Left hindlimb (tissue), 1 donor: ENCODE measurements around the gene KLHL6.

Experiments used
- DNase-seq: peaks from one replicate; pipeline ENCODE4 v3.0.0-alpha.2; 2018

Gene KLHL6

DNA sequence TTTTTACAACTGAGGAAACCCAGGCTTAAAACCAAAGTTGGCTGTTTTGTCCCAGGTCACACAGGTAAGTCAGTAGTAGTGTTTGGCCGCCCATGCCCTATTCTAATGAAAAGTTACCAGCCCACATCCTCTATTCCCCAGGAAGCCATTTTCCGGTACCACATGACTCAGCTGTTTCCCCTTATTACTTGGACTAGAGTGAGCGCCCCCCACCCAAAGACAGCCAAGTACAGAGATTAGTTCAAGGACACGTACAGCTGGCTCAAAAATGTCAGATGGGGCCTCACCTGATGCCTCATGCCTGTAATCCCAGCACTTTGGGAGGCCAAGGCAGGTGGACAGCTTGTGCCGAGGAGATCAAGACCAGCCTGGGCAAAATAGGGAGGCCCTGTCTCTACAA lies 8.5 kb upstream of the KLHL6 start:
- no peak for DNase-seq

DNA sequence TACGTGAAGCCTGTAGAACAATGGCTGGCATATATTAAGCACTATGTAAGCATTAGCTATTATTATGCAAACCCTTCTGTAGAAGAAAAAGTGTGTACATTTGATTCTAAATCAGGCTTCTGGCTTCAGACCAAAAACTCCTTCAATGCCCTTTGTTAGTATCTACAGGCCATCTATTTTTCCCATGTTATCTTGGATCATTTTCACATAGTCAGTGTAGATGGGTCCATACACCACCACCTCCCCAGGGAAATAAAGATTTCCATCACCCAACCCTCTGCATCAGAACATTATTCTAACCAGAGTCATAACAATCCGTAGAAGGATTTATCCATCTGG lies 8.0 kb upstream of the KLHL6 start:
- DNase-seq: no peak

DNA sequence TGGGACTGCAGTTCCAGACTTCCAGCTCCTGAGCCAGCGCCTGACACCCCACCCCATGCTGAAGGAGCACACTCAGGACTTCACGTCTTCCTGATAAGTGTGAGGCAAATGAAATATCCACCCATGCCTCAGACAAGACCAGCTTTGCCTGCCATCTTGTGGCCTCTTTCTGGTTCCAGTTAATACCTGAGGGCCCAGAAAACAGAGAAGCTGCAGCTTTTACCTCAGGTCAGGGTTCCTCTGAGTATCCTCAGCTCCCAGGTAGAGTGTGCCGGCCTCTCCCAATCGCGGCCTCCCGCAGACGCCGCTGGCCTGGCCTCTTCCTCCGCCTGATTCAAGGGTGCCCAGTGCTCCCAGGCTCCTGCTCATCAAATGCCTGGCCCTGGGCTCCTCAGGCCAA lies 5.1 kb upstream of the KLHL6 start:
- no peak for DNase-seq

DNA sequence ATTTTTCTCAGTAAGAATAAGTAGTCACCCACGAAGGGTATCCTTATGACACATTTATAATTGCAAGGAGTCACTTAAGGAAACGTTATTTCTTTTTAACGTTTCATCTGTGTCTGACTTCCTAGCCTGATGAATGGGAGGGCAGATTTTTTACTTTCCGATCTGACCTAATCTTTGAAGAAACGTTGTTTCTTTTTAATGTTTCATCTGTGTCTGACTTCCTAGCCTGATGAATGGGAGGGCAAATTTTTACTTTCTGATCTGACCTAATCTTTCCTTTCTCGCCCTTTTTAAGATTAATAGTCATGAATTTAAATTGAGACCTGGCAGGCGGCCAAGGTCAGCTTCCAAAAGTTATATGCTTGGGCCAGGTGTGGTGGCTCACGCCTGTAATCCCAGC lies 3.0 kb upstream of the KLHL6 start:
- no peak for DNase-seq

DNA sequence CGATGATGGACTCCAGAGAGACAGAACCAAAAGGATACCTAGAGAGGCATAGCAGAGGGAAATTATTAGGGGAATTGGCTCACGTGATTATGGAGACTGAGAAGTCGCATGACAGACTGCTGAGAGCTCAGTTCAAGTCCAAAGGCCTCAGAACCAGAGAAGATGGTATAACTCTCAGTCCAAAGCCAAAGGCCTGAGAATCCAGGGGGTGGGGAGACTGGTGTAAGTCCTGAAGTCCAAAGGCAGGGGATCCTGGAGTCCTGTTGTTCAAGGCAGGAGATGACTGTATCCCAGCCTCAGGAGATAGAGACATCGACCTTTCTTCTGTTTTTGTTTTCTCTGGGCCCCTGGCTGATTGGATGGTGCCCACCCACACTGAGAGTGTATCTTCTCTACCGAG lies 1.2 kb upstream of the KLHL6 start:
- no peak for DNase-seq

DNA sequence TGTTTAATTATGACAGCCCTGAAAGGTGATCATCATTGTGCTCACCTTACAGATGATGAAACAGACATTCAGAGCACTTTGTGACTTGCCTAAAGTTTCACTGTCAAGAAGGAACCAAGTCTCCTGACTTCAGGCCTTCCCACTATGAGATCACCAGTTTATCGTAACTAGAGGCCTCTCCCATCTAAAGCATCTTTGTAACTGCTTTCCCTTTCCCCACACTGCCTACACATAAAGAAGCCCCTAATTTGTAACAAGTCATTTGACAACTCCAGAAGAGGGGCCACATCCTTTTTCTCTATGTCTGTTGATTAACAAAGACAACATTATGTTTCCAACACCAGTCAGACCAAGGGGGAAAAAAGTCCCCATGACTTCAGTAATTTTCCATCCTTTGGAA lies 1.1 kb downstream of the KLHL6 start:
- DNase-seq: no peak

DNA sequence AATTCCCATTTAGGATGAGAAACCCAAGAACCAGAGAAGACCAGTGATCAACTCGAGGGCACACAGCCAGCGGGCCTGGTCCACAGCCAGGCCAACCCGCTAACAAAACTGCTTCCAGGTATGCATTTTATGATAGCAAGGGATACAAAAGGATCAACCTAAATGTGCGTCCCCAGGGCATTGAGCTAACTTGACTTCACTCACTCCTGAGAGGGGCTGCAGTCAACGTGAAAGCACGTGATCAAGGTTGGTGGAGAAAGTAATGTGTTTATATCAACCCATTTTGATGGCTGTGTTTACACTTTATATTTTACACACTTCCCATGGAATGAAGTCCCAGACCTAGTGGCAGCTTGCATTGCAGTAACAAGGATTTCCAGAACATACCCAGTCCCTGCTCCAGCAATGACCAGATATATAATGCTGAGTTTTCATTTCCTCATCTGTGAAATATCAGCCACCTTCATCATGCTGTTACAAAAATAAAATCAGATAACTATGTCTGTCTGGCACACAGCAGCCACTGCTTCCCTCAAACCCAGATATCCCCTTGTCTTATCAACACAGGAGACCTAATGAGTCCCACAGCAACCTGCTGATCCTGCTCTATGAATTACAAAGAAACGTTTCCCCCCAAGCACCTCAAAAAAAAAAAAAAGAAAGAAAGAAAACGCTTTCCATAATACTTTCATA lies 2.0 kb downstream of the KLHL6 start:
- DNase-seq: no peak

DNA sequence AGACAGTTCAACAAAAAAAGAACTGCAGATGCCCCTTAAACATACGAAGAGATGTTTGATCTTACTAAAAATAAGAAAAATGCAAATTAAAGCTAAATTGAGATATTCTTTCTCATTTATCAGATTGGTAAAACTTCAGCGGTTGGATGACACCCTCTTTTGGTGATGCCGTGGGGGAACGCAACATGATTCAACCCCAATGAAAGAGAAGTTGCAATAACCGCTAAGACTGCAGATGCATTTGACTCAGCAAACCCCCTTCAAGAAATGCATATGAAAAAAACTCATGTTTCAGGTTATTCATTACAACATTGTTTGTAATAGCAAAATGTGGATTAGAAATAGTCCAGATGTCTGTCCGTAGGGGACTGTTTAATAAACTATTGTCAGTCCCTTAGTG lies 3.6 kb downstream of the KLHL6 start:
- DNase-seq: no peak

DNA sequence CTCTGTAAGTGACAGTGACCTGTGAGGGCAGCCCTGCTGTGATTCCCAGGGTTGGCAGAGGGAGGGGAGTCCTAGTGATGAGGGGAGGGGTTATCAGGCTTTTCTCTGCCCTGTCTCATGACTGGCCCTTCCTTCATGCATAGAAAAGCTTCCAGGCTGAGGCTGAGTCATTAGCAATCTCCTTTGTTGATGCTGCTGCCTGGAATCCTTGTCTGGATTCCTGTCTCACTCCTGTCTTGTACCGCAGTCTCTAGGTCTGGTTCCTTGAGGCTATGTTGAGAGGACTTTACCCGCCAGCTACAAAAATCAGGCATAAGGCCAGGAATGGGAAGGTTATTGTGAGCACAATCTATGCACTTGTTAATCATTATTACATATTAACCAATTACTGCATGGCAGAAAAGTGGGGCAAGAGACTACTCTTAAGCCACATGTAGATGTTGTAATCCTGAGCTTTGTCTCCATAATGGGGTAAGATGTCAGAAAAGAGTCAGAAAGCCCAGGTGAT lies 7.2 kb downstream of the KLHL6 start:
- no peak for DNase-seq

DNA sequence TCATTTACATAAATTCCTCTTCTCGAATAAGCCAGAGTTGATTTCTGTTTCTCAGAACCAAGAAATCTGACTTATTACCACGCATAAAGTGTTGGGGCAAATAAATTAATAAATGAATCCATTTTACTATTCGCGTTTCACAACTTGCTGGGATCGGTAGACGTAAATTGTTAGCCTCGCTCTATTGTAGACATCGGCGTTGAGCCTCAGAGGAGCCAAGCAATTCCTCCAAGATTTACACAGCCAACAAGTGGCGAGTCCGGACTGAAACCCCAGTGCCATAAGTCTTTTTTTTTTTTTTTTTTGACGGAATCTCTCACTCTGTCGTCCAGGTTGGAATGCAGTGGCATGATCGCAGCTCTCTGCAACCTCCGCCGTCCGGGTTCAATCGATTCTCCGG lies 8.9 kb downstream of the KLHL6 start:
- no peak for DNase-seq

DNA sequence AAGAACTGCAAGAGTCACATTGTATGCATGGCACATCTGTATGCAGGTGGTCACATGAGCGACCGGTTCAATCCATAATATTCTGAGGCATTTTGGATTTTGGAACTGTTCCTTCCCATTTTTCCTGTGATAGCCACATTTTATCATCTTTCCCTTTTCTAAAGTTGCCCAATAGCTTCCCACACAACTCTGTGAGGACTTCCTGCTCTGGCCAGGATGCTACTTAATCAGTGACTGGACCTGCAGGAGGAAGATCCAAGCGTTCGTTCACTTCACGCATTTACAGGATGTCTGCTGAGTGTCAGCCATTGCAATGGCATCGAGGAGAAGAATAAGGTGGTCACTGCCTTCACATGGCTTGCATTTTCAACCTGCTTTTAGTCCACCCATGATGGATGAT lies 9.8 kb downstream of the KLHL6 start:
- DNase-seq: no peak

DNA sequence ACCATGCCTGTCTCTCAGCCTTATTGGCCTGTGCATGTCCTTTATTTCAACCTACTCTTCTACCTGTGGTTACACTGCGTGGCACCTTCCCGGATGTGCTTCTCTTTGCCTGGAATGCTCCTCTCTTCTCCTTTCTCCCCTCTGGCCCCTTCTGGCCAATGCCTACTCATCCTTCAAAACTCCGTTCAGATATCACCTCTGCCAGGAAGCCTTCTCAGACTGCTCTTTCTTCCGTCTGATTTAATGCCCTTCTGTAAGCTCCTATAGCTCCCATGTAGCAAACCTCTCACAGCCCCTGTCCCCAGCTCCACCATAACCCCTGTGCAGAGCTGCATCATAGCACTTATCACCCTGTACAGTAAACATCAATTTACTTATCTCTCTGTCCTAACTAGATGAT lies 13.2 kb downstream of the KLHL6 start:
- DNase-seq: no peak

DNA sequence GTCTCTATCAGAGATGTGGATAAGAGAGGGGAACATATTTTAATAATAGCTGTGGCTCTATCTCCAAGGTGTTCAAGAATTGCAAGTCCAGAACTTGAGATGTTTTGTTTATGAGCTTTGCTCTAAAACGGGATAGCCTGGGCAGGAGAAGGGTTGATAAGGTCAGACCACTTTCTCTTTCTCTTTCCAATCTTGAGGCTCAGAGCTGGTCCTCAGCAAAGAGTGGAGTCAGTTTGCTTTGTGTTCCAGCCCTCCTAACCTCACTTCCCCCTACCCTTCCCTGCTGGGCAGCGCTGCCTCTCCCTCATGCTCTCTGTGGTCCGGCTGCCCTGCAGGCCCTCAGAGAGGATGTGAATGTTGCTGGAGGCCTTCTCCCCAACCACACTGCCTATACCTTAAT lies 13.8 kb downstream of the KLHL6 start:
- no peak for DNase-seq

DNA sequence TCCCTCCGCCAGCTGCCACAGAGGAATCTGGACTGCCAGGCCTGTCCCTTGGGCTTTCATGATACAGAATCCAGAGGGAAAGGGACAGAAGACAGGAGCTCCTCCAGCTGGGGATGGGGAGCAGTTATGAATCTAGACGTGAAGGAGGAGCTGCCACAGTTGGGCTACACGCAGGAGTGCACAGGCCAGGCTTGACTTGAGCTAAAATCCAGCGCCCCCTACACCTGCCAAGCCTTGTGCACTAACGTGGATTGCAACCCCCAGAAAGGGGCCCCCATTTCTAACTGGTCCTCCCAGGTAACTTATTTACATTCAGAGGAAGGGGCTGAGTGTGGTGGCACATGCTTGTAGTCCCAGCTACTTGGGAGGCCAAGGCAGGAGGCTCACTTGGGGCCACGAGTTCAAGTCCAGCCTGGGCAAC lies 14.3 kb downstream of the KLHL6 start:
- no peak for DNase-seq

DNA sequence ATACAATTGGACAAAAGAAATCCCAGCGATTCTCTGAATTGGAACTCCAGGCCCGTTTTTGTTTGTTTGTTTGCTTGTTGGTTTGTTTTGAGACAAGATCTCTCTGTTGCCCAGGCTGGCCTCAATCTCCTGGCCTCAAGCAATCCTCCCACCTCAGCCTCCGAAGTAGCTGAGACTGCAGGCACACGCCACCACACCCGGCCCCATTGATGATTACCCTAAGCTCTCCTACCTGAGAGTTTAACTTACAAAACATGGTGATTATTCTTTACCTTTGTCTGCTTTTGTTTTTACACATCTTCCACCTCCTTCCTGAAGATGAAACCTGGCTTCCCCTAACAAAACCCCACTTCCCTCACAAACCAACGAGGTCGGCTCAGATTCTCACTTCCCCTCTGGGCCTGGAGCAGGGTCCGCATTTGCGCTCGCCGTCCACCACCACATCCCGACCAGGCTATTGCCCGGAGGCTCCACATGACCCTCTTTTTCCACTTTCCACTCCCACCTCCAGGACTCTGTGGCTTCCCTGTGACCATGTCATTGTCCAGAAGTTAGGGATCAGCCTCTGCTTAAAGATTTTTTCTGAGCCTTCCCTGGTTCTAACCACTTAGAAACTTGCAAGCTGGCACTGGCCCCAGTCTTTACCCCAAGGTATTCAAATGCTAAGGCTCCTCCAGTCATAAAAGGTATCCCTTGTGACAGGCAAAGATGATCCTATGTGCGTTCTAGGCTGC lies 14.8 kb downstream of the KLHL6 start:
- DNase-seq: no peak

DNA sequence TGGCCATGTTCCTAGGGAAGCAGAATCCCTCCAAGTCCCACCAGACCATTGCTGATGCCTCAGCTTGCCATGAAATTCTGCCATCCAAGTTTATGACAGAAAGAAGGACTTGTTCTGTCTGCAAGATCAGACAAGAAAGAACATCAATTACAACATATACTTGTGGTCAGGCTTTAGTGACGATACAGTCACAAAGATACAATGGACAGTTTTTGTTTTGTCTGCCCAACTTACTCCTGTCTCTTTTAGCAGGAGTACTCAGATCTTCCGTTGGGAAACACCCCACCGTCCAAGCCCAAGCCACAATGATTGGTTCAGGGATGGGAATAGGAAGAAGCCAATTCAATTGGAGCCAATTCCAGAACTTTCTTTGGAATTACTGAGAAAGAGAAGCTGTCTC lies 15.7 kb downstream of the KLHL6 start:
- no peak for DNase-seq

DNA sequence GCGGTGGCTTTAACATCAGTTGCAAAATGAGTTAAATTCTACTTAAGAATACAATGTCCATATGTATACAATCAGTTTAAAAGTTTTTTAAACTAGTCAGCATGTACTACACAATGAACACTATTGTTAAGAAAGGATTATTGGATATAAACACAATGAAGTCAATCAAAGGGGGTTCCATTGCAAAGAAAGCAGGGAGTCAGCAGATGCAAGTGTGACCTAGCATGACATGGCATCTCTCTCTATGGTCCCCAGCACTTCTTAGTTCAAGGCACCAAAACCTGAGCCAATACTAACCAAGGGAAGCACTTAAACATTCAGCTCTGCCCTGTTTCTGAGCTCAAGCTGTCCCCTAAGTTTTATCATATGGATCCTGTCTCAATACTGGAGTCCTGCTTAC lies 17.0 kb downstream of the KLHL6 start:
- no peak for DNase-seq

DNA sequence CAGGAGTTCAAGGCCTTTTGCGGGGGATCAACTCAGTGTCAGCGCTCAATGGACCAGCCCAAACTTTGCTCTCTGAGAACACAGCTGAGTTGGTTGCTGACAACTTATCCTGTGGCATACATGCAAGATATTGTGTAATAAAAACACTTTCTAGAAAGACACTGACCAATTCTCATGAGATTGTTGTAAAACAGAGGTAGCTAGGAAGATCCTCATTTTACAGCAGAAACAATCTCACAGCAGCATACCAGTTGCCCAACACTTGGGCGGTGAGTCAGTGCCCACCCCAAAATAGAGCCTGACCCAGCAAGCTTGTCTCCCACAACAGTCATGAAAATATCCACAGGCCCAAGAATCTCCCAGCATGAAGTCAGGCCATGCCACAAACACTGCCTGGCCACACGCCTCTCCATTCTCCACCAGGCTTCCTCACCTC lies 18.2 kb downstream of the KLHL6 start:
- DNase-seq: no peak

DNA sequence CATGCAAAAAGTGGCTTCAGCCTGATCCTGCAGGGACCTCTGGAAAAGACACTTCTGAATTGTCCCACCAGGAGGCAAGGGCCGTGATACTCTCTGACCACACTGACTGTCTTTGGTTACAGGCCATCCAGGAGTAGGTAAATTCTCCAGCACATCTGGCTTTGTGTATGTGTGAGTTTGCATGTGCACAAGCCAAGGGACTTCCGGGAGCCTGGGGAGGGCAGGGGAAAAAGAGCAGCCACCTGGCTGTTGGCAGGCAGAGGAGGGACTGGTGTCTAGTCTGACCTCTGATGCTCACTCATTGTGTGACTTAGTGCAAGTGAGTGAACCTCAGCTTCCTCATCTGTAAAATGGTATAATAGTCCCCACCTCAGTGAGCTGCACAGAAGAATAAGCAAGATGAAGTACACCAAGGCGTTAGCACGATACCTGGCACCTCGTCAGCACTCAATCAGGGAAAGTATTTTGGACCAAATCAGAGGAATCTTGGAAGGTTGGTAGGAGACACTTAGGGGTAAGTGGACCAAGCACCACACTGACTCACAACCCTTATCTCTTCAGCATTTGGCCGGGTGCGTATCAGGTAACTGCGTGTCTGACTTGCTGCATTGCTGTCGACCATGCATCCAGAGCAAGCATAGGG lies 19.1 kb downstream of the KLHL6 start:
- DNase-seq: no peak

DNA sequence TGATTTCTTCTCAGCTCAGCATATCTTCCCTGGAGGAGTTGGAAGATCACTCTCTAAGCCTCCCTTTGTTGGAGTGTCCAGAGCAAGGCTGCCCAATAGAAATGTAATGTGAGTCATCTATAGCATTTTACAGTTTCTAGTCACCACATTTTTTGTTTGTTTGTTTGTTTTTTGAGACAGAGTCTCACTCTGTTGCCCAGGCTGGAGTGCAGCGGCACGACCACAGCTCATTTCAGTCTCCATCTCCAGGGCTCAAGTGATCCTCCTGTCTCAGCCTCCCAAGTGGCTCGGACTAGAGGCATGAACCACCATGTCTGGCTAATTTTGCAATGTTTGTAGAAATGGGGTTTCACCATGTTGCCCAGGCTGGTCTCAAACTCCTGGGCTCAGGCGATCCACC lies 21.3 kb downstream of the KLHL6 start:
- DNase-seq: no peak

DNA sequence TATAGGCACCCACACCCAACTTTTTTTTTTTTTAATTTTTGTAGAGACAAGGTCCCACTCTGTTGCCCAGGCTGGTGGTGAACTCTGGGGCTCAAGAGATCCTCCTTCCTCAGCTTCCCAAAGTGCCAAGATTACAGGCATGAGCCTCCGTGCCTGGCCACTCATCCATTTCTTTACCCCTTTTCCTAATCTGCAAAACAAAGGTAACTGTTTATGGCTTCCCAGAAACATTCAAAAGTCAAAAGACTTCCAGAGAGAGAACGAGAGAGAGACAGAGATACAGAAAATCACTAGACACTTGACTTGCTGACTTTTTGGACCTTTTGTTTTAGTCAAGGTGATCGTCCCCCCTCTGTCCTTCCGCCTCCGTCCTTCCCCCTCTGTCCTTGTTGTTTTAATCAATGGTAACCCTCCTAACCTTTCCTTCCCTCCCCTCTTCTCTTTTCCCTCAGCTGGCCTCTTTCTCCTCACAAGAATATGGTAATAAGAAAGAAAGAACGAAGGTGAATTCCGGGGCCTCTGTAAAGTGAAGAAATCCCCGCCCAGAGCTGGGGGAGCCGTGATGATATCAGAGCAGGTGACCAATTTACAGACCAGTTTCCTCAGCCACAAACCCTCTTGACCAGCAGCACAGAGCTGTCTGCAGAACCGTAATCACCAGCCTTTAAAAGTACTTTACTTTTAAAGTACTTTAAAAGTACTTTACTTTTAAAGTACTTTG lies 21.9 kb downstream of the KLHL6 start:
- no peak for DNase-seq

DNA sequence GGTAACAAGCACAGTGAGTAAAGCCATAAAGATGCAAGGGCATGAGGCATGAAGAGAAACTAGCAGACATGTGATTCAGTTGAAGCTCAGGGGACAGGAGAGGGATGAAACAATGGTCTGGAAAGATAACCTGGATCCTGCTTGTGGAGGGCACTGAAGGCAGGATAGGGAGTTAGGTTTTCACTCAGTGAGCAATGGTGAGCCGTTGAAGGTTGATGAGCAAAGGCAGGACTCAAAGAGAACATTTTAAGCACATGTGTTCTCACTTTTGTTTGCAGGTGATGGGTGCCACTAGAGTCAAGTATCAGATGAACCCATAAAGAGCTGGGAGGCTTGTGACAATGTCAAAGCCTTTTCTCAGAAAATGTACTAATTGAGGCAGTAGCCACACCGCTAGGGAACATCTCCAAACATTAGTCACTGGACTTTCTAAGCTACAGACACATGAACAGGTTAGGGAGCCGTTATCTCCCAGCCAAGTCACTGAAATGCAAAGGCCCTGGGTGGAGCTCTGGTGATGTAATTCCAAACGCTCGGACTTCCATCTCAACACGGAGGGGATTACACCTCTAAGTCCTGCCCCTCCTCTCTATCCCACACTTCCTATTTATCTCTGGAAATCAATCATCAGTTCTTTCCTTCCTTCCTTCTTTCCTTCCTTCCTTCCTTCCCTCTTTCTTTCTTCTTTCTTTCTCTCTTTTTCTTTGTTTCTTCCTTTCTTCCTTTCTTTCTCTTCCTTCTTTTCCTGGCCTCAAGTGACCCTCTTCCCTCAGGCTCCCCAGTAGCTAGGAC lies 22.7 kb downstream of the KLHL6 start:
- DNase-seq: no peak

DNA sequence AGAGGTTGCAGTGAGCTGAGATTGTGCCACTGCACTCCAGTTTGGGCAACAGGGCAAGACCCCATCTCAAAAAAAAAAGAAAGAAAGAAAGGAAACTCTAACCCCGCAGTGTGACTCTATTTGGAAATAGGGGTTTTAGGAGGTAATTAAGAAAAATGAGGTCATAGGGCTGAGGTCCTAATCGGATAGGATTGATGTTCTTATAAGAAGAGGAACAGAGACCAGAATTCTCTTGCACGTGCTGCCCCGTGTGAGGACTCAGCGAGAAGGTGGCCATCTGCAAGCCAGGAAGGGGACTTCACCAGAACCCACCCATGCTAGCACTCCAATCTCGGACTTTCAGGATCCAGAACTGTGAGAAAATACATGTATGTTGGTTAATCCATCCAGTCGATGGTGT lies 25.8 kb downstream of the KLHL6 start:
- no peak for DNase-seq
